Measurements from ENCODE around the gene REEP5. TPM values are rescaled to one million over a fixed set of nuclear protein-coding genes. Genes with fewer than 3 reads are reported as not detected.

REEP5 gene
- total RNA-seq, 1 experiment from 2014 or later: 99.3 TPM

GRCh38 chr5:112867411-112867810, 54.6 kb downstream of the REEP5 start:
- Mint-ChIP-seq H3K9me3 (ENCODE audit: unreplicated experiment) (no peaks in the 10 kb centered on the region), H3K27me3 (ENCODE audit: insufficient read depth, unreplicated experiment) (no peaks in the 10 kb centered on the region), H3K4me1 (ENCODE audit: low read depth, unreplicated experiment) (no peaks in the 10 kb centered on the region), H3K27ac (ENCODE audit: unreplicated experiment) (no peak overlapping the region), H3K4me3 (ENCODE audit: unreplicated experiment) (no peak overlapping the region), H3K36me3 (ENCODE audit: insufficient read depth, unreplicated experiment) (peaks cover 78% of the 10 kb centered on the region)
- no peaks in the 10 kb centered on the region for H3K4me1 ChIP-seq
- ChIA-PET CTCF (no interaction called here), POLR2A (no interaction called here)
- H3K9me3 ChIP-seq: no peaks in the 10 kb centered on the region
- intact Hi-C loops (cut with micrococcal nuclease; ENCODE audit: unreplicated experiment): no loop called here
- H3K4me3 ChIP-seq (ENCODE audit: low read depth, low read length): no peak overlapping the region
- H3K36me3 ChIP-seq (ENCODE audit: control insufficient read depth, insufficient read depth, low read length): peaks cover 1% of the 10 kb centered on the region
- BruUV-seq (replicated peaks): no TSS peak
- H3K27me3 ChIP-seq (replicated peaks; ENCODE audit: control insufficient read depth, insufficient read depth, low read length): no peaks in the 10 kb centered on the region
- no peak for DNase-seq
- no peak for TF ChIP-seq CTCF (IDR thresholded peaks at IDR 0.05; ENCODE audit: insufficient read depth in 1 of 2, low read depth in 1 of 2, low read length in 1 of 2, severe bottlenecking in 1 of 2, unreplicated experiment in 1 of 2)

GRCh38 chr5:112866739-112867138, 55.3 kb downstream of the REEP5 start:
- peaks cover 1% of the 10 kb centered on the region for H3K36me3 ChIP-seq (ENCODE audit: control insufficient read depth, insufficient read depth, low read length)
- no TSS peak for BruUV-seq (replicated peaks)
- no peak overlapping the region for H3K4me3 ChIP-seq (ENCODE audit: low read depth, low read length)
- CTCF ChIA-PET: no interaction called here
- H3K4me3 Mint-ChIP-seq (ENCODE audit: unreplicated experiment): no peak overlapping the region
- H3K27ac Mint-ChIP-seq (ENCODE audit: unreplicated experiment): no peak overlapping the region
- H3K9me3 Mint-ChIP-seq (ENCODE audit: unreplicated experiment): no peaks in the 10 kb centered on the region
- no peaks in the 10 kb centered on the region for H3K27me3 Mint-ChIP-seq (ENCODE audit: insufficient read depth, unreplicated experiment)
- H3K4me1 ChIP-seq: no peaks in the 10 kb centered on the region
- intact Hi-C loops (cut with micrococcal nuclease; ENCODE audit: unreplicated experiment): no loop called here
- peaks cover 78% of the 10 kb centered on the region for H3K36me3 Mint-ChIP-seq (ENCODE audit: insufficient read depth, unreplicated experiment)
- no peaks in the 10 kb centered on the region for H3K9me3 ChIP-seq
- POLR2A ChIA-PET: no interaction called here
- TF ChIP-seq CTCF (IDR thresholded peaks at IDR 0.05; ENCODE audit: insufficient read depth in 1 of 2, low read depth in 1 of 2, low read length in 1 of 2, severe bottlenecking in 1 of 2, unreplicated experiment in 1 of 2): no peak
- no peaks in the 10 kb centered on the region for H3K27me3 ChIP-seq (replicated peaks; ENCODE audit: control insufficient read depth, insufficient read depth, low read length)
- DNase-seq: no peak
- H3K4me1 Mint-ChIP-seq (ENCODE audit: low read depth, unreplicated experiment): no peaks in the 10 kb centered on the region

GRCh38 chr5:112865128-112865527, 56.9 kb downstream of the REEP5 start:
- peaks cover 74% of the 10 kb centered on the region for H3K36me3 Mint-ChIP-seq (ENCODE audit: insufficient read depth, unreplicated experiment)
- intact Hi-C loops (cut with micrococcal nuclease; ENCODE audit: unreplicated experiment): no loop called here
- Histone ChIP-seq H3K4me1 (no peaks in the 10 kb centered on the region), H3K9me3 (no peaks in the 10 kb centered on the region), H3K36me3 (ENCODE audit: control insufficient read depth, insufficient read depth, low read length) (peaks cover 1% of the 10 kb centered on the region), H3K27me3 (replicated peaks; ENCODE audit: control insufficient read depth, insufficient read depth, low read length) (no peaks in the 10 kb centered on the region), H3K4me3 (ENCODE audit: low read depth, low read length) (no peak overlapping the region)
- CTCF ChIA-PET: no interaction called here
- H3K4me1 Mint-ChIP-seq (ENCODE audit: low read depth, unreplicated experiment): no peaks in the 10 kb centered on the region
- POLR2A ChIA-PET: interaction anchor here (0.7 kb wide), 1 partner anchor 1624 kb away, joined by 3 read pairs; no protein-coding TSS in a partner anchor
- TF ChIP-seq CTCF (IDR thresholded peaks at IDR 0.05; ENCODE audit: insufficient read depth in 1 of 2, low read depth in 1 of 2, low read length in 1 of 2, severe bottlenecking in 1 of 2, unreplicated experiment in 1 of 2): no peak
- no peaks in the 10 kb centered on the region for H3K27me3 Mint-ChIP-seq (ENCODE audit: insufficient read depth, unreplicated experiment)
- no peak for DNase-seq
- no peak overlapping the region for H3K27ac Mint-ChIP-seq (ENCODE audit: unreplicated experiment)
- H3K9me3 Mint-ChIP-seq (ENCODE audit: unreplicated experiment): no peaks in the 10 kb centered on the region
- no TSS peak for BruUV-seq (replicated peaks)
- H3K4me3 Mint-ChIP-seq (ENCODE audit: unreplicated experiment): no peak overlapping the region
